NCI-H1417 treated with DMSO at 0.1 percent for 48 hours (cell line): ENCODE data around the gene MARCHF7.
"Not testable (repeated sequence)": the region's sequence is repeated elsewhere in the genome, so short reads cannot be mapped to it uniquely, and the experiment has no call there.

ENCODE experiments used
- DNase-seq: peaks from one replicate; lab custom pipeline; 2025; lab: John Stamatoyannopoulos, UW

Gene MARCHF7

GRCh38 chr2:159716857-159717256 is 4.6 kb downstream of the MARCHF7 start:
- no peak for DNase-seq

- no peak for DNase-seq
Observed at GRCh38 chr2:159720676-159721075, 8.4 kb downstream of the MARCHF7 start.

GRCh38 chr2:159722580-159722979 is 10.3 kb downstream of the MARCHF7 start:
- DNase-seq = no peak

GRCh38 chr2:159724795-159725572 is 12.7 kb downstream of the MARCHF7 start:
- not testable (repeated sequence) for DNase-seq

GRCh38 chr2:159725713-159726112 is 13.4 kb downstream of the MARCHF7 start:
- no peak for DNase-seq

GRCh38 chr2:159728629-159729028 is 16.3 kb downstream of the MARCHF7 start:
- DNase-seq = no peak

GRCh38 chr2:159735648-159736047 is 23.3 kb downstream of the MARCHF7 start:
- DNase-seq = no peak

- no peak for DNase-seq
Observed at GRCh38 chr2:159736048-159736447, 23.7 kb downstream of the MARCHF7 start.

- no peak for DNase-seq
Observed at GRCh38 chr2:159737292-159737916, 25.1 kb downstream of the MARCHF7 start.

GRCh38 chr2:159737917-159738296 is 25.6 kb downstream of the MARCHF7 start:
- no peak for DNase-seq

GRCh38 chr2:159738509-159739390 is 26.4 kb downstream of the MARCHF7 start:
- no peak for DNase-seq

- no peak for DNase-seq
Observed at GRCh38 chr2:159742846-159743245, 30.5 kb downstream of the MARCHF7 start.

GRCh38 chr2:159744363-159744762 is 32.1 kb downstream of the MARCHF7 start:
- DNase-seq = no peak

- DNase-seq = not testable (repeated sequence)
Observed at GRCh38 chr2:159745237-159745636, 32.9 kb downstream of the MARCHF7 start.

GRCh38 chr2:159748089-159748488 is 35.8 kb downstream of the MARCHF7 start:
- DNase-seq = no peak

GRCh38 chr2:159750873-159751272 is 38.6 kb downstream of the MARCHF7 start:
- DNase-seq = no peak

- no peak for DNase-seq
Observed at GRCh38 chr2:159753797-159754196, 41.5 kb downstream of the MARCHF7 start.

- no peak for DNase-seq
Observed at GRCh38 chr2:159755014-159755413, 42.7 kb downstream of the MARCHF7 start.

GRCh38 chr2:159755788-159756187 is 43.5 kb downstream of the MARCHF7 start:
- no peak for DNase-seq

GRCh38 chr2:159758239-159758638 is 45.9 kb downstream of the MARCHF7 start:
- DNase-seq = no peak

- DNase-seq = no peak
Observed at GRCh38 chr2:159758686-159759085, 46.4 kb downstream of the MARCHF7 start.

GRCh38 chr2:159759577-159759976 is 47.3 kb downstream of the MARCHF7 start:
- no peak for DNase-seq

GRCh38 chr2:159760326-159760725 is 48.0 kb downstream of the MARCHF7 start:
- no peak for DNase-seq
